Omental fat pad (tissue), 4 donors: Measurements from ENCODE around the gene ARL6IP5. TPM values are rescaled to one million over a fixed set of nuclear protein-coding genes. Genes with fewer than 3 reads are reported as not detected.

Experiments
- ATAC-seq: fragments of 150-250 bp; one replicate; pipeline ENCODE4 v1.9.1; 2016; ENCODE audit warnings: mild to moderate bottlenecking, moderate library complexity; ENCODE audit not compliant: low FRiP score
- DNase-seq: peaks from one replicate; pipeline ENCODE4 v3.0.0-alpha.2; 2019; ENCODE audit warnings: low spot score
- CTCF ChIP-seq, 3 donors: fragments of 450-650 bp; IDR thresholded peaks; one replicate each; pipeline ENCODE4 v1.5.1; 2016 to 2017; ENCODE audit warnings: antibody characterized with exemption in 3 of 3, mild to moderate bottlenecking in 3 of 3, moderate library complexity in 2 of 3
- total RNA-seq, 4 donors: library from RNA; depleted of rRNA; stranded (reverse); fragments of >200 nt; gene quantifications; one replicate each; pipeline ENCODE4 v1.1.0, GENCODE V29; 2016

The ARL6IP5 gene
- total RNA-seq, 4 donors from 2014 or later: 113 to 215 (median 199) TPM

GRCh38 chr3:69116897-69117296, 32.2 kb downstream of the ARL6IP5 start:
- no peak for TF ChIP-seq CTCF (IDR thresholded peaks at IDR 0.05)
- ATAC-seq (no peak), DNase-seq (no peak)

GRCh38 chr3:69118555-69118954, 33.8 kb downstream of the ARL6IP5 start:
- no peak for TF ChIP-seq CTCF (IDR thresholded peaks at IDR 0.05)
- ATAC-seq: no peak

GRCh38 chr3:69119138-69119537, 34.4 kb downstream of the ARL6IP5 start:
- no peak for ATAC-seq
- no peak for DNase-seq
- no peak for TF ChIP-seq CTCF (IDR thresholded peaks at IDR 0.05)

More at GRCh38 chr3:69118555-69118954, 33.8 kb downstream of the ARL6IP5 start:
- no peak for DNase-seq

GRCh38 chr3:69119681-69120080, 34.9 kb downstream of the ARL6IP5 start:
- DNase-seq (no peak), ATAC-seq (no peak)
- no peak for TF ChIP-seq CTCF (IDR thresholded peaks at IDR 0.05)

- peak in 1 of 3 donors; percentile 23 for TF ChIP-seq CTCF (IDR thresholded peaks at IDR 0.05)
- ATAC-seq (no peak), DNase-seq (peak; percentile 71)
Measured at GRCh38 chr3:69120879-69121464, 36.2 kb downstream of the ARL6IP5 start.

GRCh38 chr3:69121513-69121912, 36.8 kb downstream of the ARL6IP5 start:
- no peak for DNase-seq
- no peak for TF ChIP-seq CTCF (IDR thresholded peaks at IDR 0.05)
- ATAC-seq: no peak

- no peak for ATAC-seq
- no peak for DNase-seq
- TF ChIP-seq CTCF (IDR thresholded peaks at IDR 0.05): no peak
Measured at GRCh38 chr3:69121950-69122349, 37.2 kb downstream of the ARL6IP5 start.
